WERI-Rb-1 (cell line): ENCODE measurements around the gene TRIM15.

ENCODE experiments used
- DNase-seq: peaks from one replicate; pipeline ENCODE4 v3.0.0-alpha.2; 2020
- H3K27ac ChIP-seq: fragments of 250-450 bp; sonication (Bioruptor Pico); 2 replicates; pipeline ENCODE4 v1.5.1; 2020; ENCODE audit warnings: mild to moderate bottlenecking, moderate library complexity
- H3K27me3 ChIP-seq: fragments of 250-450 bp; sonication (Bioruptor Pico); 2 replicates; pipeline ENCODE4 v1.5.1; 2021; ENCODE audit warnings: mild to moderate bottlenecking, low read depth, moderate library complexity; ENCODE audit not compliant: insufficient read depth, severe bottlenecking
- H3K36me3 ChIP-seq: fragments of 250-450 bp; sonication (Bioruptor Pico); 2 replicates; pipeline ENCODE4 v1.5.1; 2020; ENCODE audit warnings: mild to moderate bottlenecking, moderate library complexity
- H3K4me3 ChIP-seq: 2 replicates; pipeline ENCODE4 v1.5.1; 2011; ENCODE audit warnings: low read depth, mild to moderate bottlenecking, control low read depth, low read length
- H3K9me3 ChIP-seq: fragments of 250-450 bp; sonication (Bioruptor Pico); 2 replicates; pipeline ENCODE4 v1.5.1; 2021; ENCODE audit warnings: mild to moderate bottlenecking, moderate library complexity; ENCODE audit not compliant: severe bottlenecking
- CTCF ChIP-seq: IDR thresholded peaks from 2 replicates; pipeline ENCODE4 v1.5.1; 2011; ENCODE audit warnings: low read depth, mild to moderate bottlenecking, control low read depth, inconsistent platforms, low read length

The TRIM15 gene

GRCh38 chr6:30144811-30145210 lies 18.5 kb upstream of the TRIM15 start:
- peaks cover 2% of the 10 kb centered on the region for H3K9me3 ChIP-seq
- no peak overlapping the region for H3K4me3 ChIP-seq
- no peak for DNase-seq
- H3K27me3 ChIP-seq = peaks cover 95% of the 10 kb centered on the region
- no peak for TF ChIP-seq CTCF
- H3K27ac ChIP-seq = no peak overlapping the region
- H3K36me3 ChIP-seq = no peaks in the 10 kb centered on the region

- no peaks in the 10 kb centered on the region for H3K36me3 ChIP-seq
- no peak overlapping the region for H3K27ac ChIP-seq
- H3K4me3 ChIP-seq = no peak overlapping the region
- DNase-seq = no peak
- peaks cover 97% of the 10 kb centered on the region for H3K27me3 ChIP-seq
- H3K9me3 ChIP-seq = peaks cover 1% of the 10 kb centered on the region
- TF ChIP-seq CTCF = no peak
Observed at GRCh38 chr6:30145818-30146217, 17.5 kb upstream of the TRIM15 start.

- TF ChIP-seq CTCF = no peak
- no peaks in the 10 kb centered on the region for H3K36me3 ChIP-seq
- no peak for DNase-seq
- peaks cover 97% of the 10 kb centered on the region for H3K27me3 ChIP-seq
- H3K4me3 ChIP-seq = no peak overlapping the region
- H3K9me3 ChIP-seq = peaks cover 4% of the 10 kb centered on the region
- no peak overlapping the region for H3K27ac ChIP-seq
Observed at GRCh38 chr6:30147096-30147495, 16.2 kb upstream of the TRIM15 start.

- Histone ChIP-seq H3K27me3 (peaks cover 97% of the 10 kb centered on the region), H3K4me3 (no peak overlapping the region), H3K36me3 (no peaks in the 10 kb centered on the region), H3K9me3 (peaks cover 4% of the 10 kb centered on the region), H3K27ac (no peak overlapping the region)
- no peak for DNase-seq
- 0 out of 2 replicates have a peak, but pooled peaks have one; percentile 4 for TF ChIP-seq CTCF
Observed at GRCh38 chr6:30149234-30149633, 14.1 kb upstream of the TRIM15 start.

GRCh38 chr6:30149858-30150550 lies 13.3 kb upstream of the TRIM15 start:
- TF ChIP-seq CTCF = no peak

More at GRCh38 chr6:30149858-30150550, 13.3 kb upstream of the TRIM15 start:
- Histone ChIP-seq H3K36me3 (no peaks in the 10 kb centered on the region), H3K27me3 (peaks cover 97% of the 10 kb centered on the region), H3K9me3 (peaks cover 4% of the 10 kb centered on the region), H3K4me3 (no peak overlapping the region), H3K27ac (no peak overlapping the region)
- DNase-seq = no peak
